GM12874 (cell line): ENCODE results near the gene IDH3G.

ENCODE experiments used
- CTCF ChIP-seq: IDR thresholded peaks from 2 replicates; pipeline ENCODE4 v1.5.1; 2011; ENCODE audit warnings: low read depth, mild to moderate bottlenecking, control low read depth, low read length, moderate library complexity; ENCODE audit not compliant: insufficient read depth

Gene IDH3G

DNA sequence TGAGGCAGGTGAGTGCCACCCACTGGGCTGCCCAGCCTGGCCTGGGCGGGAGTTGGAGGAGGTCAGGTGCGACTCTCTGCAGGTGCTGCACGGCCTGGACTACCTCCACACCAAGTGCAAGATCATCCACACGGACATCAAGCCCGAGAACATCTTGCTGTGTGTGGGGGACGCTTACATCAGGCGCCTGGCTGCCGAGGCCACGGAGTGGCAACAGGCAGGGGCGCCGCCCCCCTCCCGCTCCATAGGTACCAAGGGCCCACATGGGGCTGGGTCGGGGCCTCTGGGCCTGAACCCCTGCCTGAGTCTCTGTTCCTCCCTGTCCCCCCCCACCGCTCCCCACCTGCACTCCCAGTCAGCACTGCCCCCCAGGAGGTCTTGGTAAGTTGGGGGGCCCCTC lies 11.3 kb downstream of the IDH3G start:
- no peak for TF ChIP-seq CTCF

DNA sequence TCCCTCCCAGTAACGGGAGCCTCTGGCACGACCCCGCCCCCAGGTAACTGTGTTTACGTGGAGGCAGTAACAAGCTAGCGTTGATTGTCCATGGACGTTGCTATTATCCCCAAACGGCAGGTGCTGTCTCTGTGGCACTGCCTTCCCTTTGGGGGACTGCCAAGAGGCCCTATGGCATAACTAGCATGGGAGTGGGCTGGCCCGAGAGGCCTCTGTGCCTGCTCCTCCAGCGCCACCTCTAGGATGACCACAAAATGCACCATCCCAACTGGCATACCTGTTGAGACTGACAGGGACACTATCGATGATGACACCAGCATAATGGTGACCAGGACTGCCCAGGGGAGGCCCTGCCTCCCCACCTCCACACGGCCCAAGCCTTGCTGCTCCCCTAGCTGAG lies 11.9 kb downstream of the IDH3G start:
- TF ChIP-seq CTCF: no peak

- no peak for TF ChIP-seq CTCF
Measured at GRCh38 chrX:153781428-153782047, 12.6 kb downstream of the IDH3G start.

DNA sequence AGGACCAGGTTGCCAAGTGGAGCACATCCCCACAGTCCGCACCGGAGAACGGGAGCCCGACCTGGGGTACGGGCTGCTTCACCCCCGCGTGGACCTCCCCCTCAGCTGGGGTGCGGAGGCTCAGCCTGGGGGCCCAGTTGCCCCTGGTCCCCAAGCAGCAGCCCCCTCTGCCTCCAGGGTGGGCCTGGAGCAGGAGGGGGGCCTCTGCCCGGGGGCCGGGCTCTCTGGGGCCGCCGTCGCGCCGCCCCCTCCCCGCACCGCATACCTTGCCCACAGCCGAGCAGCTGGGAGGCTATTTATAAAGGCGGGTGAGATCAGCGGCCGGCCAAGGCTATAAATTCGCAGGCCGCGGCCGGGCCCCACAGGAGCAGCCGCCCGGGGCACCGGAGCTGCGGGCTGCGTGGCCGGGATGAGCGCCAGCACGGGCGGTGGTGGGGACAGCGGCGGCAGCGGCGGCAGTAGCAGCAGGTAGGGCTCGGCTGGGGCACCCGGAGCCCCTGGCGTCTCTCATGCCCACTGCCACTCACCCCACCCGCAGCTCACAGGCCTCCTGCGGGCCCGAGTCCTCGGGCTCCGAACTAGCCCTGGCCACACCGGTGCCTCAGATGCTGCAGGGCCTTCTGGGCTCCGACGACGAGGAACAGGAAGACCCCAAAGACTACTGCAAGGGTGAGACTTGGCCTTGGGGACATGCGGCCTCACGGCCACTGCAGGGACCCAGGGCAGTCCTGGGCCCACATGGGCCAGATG lies 13.3 kb downstream of the IDH3G start, which contains the start of gene SRPK3:
Gene SRPK3 (plus strand): TSS at position 364 of the 750 bp plus-strand sequence. CDS start 46 bp downstream, at position 410.
- no peak for TF ChIP-seq CTCF

GRCh38 chrX:153779891-153780677 lies 14.1 kb downstream of the IDH3G start:
- no peak for TF ChIP-seq CTCF

DNA sequence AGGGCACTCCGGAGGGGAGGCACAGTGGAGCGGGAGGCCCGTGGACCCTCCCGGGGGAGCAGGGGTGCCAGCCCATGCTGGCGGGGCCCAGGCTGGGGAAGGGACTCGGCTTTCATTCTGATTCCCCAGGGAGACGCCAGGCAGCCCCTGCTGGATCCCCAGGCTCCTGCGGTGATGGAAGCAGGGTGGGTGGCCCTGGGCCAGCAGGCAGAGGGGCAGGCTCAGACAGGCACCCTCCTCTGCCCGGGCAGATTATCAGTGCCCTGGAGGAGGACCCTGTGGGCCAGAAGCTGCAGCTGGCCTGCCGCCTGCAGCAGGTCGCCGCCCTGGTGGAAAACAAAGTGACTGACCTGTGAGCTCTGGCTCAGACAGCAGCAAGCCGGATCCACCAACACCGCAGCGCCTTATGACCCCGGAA lies 15.5 kb downstream of the IDH3G start:
- 0 out of 2 replicates have a peak, but pooled peaks have one; percentile 15 for TF ChIP-seq CTCF

- no peak for TF ChIP-seq CTCF
Measured at GRCh38 chrX:153778181-153778580, 16.0 kb downstream of the IDH3G start.
